ENCODE results near the gene NFATC1. TPM values are rescaled to one million over a fixed set of nuclear protein-coding genes. Genes with fewer than 3 reads are reported as not detected.

Gene NFATC1
- total RNA-seq, 4 donors from 2014 or later = 14.0 to 22.4 (median 15.0) TPM

DNA sequence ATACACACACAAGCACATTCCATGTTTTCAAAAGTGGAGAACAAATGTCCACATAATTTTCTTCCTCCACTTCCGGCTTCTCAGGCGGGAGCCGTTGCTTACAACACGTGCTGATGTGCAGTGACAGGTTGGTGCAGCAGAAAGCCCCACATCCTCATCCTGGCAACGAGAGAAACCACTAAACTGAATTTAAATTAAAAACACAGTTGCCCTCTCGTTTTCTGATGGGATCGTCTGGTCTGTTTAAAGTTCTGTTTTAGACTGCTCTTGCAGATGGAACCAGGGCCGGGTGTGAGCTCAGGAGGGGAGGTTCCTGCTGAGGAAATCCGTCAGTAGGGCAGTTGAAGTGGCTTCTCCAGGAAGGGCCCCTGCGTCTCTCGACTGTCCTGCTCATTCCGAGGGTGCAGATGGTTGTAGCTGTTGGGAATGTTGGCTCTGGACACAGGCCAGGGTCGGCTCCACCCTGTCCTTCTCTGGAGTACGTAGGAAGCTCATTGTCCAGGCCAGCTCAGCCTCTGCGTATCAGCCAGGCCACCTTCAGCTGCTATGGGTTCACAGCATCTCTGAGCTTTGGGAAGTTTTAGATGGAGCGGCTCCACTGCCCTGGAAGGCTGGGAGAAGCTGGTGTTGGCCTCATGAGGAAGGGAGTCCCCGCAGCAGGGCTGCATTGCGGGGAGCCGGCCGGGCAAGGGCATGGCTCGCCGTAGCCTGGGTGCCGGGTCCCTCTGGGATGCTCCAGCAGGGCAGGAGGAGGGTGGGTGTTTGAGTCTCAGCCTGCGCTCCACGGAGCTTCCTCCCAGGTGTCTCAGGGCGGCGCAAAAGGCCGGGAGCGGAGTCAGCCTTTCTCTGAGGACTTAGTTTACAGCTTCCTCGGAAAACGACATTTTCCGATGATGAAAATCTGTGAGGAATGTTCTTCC is 58.3 kb downstream of the NFATC1 start:
- TF ChIP-seq, protein P1, sequence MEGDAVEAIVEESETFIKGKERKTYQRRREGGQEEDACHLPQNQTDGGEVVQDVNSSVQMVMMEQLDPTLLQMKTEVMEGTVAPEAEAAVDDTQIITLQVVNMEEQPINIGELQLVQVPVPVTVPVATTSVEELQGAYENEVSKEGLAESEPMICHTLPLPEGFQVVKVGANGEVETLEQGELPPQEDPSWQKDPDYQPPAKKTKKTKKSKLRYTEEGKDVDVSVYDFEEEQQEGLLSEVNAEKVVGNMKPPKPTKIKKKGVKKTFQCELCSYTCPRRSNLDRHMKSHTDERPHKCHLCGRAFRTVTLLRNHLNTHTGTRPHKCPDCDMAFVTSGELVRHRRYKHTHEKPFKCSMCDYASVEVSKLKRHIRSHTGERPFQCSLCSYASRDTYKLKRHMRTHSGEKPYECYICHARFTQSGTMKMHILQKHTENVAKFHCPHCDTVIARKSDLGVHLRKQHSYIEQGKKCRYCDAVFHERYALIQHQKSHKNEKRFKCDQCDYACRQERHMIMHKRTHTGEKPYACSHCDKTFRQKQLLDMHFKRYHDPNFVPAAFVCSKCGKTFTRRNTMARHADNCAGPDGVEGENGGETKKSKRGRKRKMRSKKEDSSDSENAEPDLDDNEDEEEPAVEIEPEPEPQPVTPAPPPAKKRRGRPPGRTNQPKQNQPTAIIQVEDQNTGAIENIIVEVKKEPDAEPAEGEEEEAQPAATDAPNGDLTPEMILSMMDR (IDR thresholded peaks at IDR 0.05) = no peak
- TF ChIP-seq POLR2A (IDR thresholded peaks at IDR 0.05) = no peak
- intact Hi-C loops (cut with DNase I; ENCODE audit: low total_unique reads) = no loop called here
- 73 to 78% methylated on average over 32 of the region's 32 CpGs for WGBS, 2 donors
- H3K4me3 ChIP-seq (ENCODE audit: low read depth, poor library complexity, severe bottlenecking) = no peak overlapping the region
- no peak for DNase-seq (ENCODE audit: low spot score in 2 of 2)

DNA sequence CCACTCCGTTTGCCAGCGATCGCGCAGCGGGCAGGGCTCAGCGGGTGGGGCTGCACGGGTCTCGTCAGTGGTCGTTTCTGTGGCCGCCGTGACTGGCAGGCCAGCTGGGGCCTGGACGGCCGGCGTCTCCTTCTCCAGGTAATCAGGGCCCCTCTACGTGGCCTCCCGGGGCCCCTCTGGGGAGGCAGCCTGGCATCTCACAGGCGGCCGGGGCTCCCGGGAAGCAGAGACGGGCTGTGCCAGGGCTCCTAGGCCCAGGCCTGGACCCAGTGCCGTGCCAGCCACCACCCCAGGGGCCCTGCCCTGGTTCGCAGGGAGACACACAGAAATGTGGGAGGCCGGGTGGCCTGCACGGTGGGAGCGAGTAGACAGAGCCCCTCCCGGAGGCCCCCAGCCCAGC is 59.5 kb downstream of the NFATC1 start:
- DNase-seq (ENCODE audit: low spot score in 2 of 2) = no peak
- intact Hi-C loops (cut with DNase I; ENCODE audit: low total_unique reads) = no loop called here
- whole genome bisulfite sequencing, 2 donors = 94 to 95% methylated on average over 21 to 24 of the region's 26 CpGs
- no peak overlapping the region for H3K4me3 ChIP-seq (ENCODE audit: low read depth, poor library complexity, severe bottlenecking)
- TF ChIP-seq POLR2A (IDR thresholded peaks at IDR 0.05) = no peak
- TF ChIP-seq, protein P1 (IDR thresholded peaks at IDR 0.05) = no peak

DNA sequence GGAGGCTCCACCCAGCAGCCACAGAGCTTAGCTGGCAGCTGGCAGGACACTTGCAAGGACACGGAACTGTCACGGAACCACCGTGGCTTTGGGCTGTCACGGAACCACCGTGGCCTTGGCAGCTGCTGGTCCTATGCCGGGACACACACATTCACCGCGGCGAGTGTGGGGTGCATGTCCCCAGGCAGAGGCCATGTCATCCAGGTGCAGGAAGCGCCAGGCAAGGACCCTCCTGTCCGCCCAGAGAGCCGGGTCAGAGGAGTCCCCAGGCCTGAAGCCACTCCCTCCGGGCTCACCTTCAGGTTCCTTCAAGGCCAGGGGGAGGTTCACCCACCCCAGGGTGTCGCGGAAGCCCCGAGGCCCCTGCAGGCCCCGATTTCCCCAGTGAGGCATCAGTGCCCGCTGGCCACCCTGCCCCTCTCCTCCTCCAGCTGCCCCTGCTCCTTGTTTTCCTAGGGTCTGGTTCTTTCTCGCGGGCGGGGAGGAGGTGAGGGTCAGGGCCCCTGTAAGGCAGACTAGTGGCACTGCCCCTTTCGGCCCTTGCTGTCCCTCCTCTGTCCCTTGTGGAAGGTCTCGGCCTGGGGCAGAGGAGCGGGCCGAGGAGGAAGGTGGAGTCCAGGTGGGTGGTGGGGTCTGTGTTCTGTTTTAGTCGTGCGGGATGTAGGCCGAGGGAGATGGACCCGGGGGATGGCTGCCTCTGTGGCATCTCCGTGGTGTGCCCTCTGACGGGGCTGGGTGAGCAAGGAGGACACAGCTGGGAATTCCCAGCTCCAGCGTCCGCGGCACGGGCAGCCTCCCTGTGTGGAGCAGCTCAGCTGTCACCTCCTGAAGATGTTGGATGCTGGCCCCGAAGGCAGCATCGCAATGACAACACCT is 60.6 kb downstream of the NFATC1 start:
- no peak for DNase-seq (ENCODE audit: low spot score in 2 of 2)
- 90 to 94% methylated on average over 25 to 32 of the region's 37 CpGs for WGBS, 2 donors
- no peak overlapping the region for H3K4me3 ChIP-seq (ENCODE audit: low read depth, poor library complexity, severe bottlenecking)
- no peak for TF ChIP-seq POLR2A (IDR thresholded peaks at IDR 0.05)
- TF ChIP-seq, protein P1 (IDR thresholded peaks at IDR 0.05) = no peak
- intact Hi-C loops (cut with DNase I; ENCODE audit: low total_unique reads) = no loop called here

DNA sequence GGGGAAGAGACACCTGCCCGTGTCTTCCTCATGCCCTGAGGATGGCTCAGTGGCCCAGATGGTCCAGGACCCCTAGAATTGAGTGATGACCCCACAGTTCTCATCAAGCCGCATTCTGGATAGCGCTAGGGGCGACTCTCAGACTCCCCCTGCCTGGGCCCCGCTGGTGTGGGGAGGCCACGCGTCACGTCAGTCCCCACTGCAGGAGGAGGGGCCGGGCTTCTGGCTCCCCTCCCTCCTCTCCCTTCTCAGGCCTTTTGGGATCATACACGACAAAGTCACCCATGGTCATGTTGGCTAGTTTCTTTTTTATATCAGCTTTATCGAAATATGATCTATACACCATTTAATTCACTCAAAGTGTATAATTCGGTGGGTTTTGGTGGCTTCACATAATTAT is 61.5 kb downstream of the NFATC1 start:
- intact Hi-C loops (cut with DNase I; ENCODE audit: low total_unique reads) = no loop called here
- no peak for DNase-seq (ENCODE audit: low spot score in 2 of 2)
- TF ChIP-seq, protein P1 (IDR thresholded peaks at IDR 0.05) = no peak
- TF ChIP-seq POLR2A (IDR thresholded peaks at IDR 0.05) = no peak
- H3K4me3 ChIP-seq (ENCODE audit: low read depth, poor library complexity, severe bottlenecking) = no peak overlapping the region
- 89 to 93% methylated on average over 12 of the region's 12 CpGs for WGBS, 2 donors

DNA sequence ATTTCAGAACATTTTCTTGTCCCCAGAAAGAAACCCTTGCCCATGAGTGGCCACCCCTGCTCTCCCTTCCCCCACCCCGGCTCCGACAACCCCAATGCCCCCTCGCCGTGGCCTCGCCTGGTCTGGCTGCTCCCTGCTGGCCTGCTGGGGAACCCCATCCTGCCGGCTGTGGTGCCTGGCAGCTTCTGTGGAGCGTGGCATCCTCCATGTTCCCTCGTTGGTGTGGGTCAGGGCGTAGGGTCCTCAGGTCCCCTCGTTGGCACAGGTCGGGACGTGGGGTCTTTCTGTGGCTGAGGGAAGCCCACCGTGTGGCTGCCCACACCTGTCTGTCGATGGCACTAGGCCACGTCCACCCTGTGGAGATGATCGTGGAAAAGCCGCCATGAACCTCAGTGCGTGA is 61.9 kb downstream of the NFATC1 start:
- TF ChIP-seq POLR2A (IDR thresholded peaks at IDR 0.05) = no peak
- TF ChIP-seq, protein P1 (IDR thresholded peaks at IDR 0.05) = no peak
- DNase-seq (ENCODE audit: low spot score in 2 of 2) = no peak
- intact Hi-C loops (cut with DNase I; ENCODE audit: low total_unique reads) = no loop called here
- no peak overlapping the region for H3K4me3 ChIP-seq (ENCODE audit: low read depth, poor library complexity, severe bottlenecking)
- 90 to 94% methylated on average over 14 to 15 of the region's 18 CpGs for WGBS, 2 donors
